GM21528 (cell line): ENCODE measurements around the gene GRB14.

Experiments used
- ATAC-seq: cut with Tn5 transposase; IDR thresholded peaks from one replicate; pipeline ENCODE4 v1.9.1; 2021; ENCODE audit warnings: mild to moderate bottlenecking, moderate library complexity; ENCODE audit not compliant: unreplicated experiment, low FRiP score

Gene GRB14

GRCh38 chr2:164617466-164617865 lies 3.8 kb downstream of the GRB14 start:
- ATAC-seq: no peak

GRCh38 chr2:164613321-164613982 lies 7.8 kb downstream of the GRB14 start:
- no peak for ATAC-seq

- ATAC-seq: no peak
Observed at GRCh38 chr2:164609790-164610189, 11.5 kb downstream of the GRB14 start.

- no peak for ATAC-seq
Observed at GRCh38 chr2:164606557-164606956, 14.7 kb downstream of the GRB14 start.

- no peak for ATAC-seq
Observed at GRCh38 chr2:164605295-164605694, 16.0 kb downstream of the GRB14 start.

GRCh38 chr2:164600763-164601162 lies 20.5 kb downstream of the GRB14 start:
- ATAC-seq: no peak

GRCh38 chr2:164599954-164600589 lies 21.2 kb downstream of the GRB14 start:
- peak; percentile 98 for ATAC-seq

- ATAC-seq: no peak
Observed at GRCh38 chr2:164597983-164598382, 23.3 kb downstream of the GRB14 start.

GRCh38 chr2:164595031-164595430 lies 26.3 kb downstream of the GRB14 start:
- ATAC-seq: no peak

GRCh38 chr2:164593959-164594358 lies 27.3 kb downstream of the GRB14 start:
- ATAC-seq: no peak

- no peak for ATAC-seq
Observed at GRCh38 chr2:164593541-164593940, 27.7 kb downstream of the GRB14 start.

- no peak for ATAC-seq
Observed at GRCh38 chr2:164589522-164589921, 31.8 kb downstream of the GRB14 start.

GRCh38 chr2:164581050-164581449 lies 40.2 kb downstream of the GRB14 start:
- ATAC-seq: no peak

GRCh38 chr2:164574931-164575330 lies 46.4 kb downstream of the GRB14 start:
- ATAC-seq: no peak

- ATAC-seq: no peak
Observed at GRCh38 chr2:164570475-164570874, 50.8 kb downstream of the GRB14 start.

- no peak for ATAC-seq
Observed at GRCh38 chr2:164569378-164569777, 51.9 kb downstream of the GRB14 start.

GRCh38 chr2:164568317-164568716 lies 53.0 kb downstream of the GRB14 start:
- no peak for ATAC-seq

GRCh38 chr2:164567335-164567989 lies 53.8 kb downstream of the GRB14 start:
- ATAC-seq: no peak

GRCh38 chr2:164565359-164565758 lies 55.9 kb downstream of the GRB14 start:
- no peak for ATAC-seq

GRCh38 chr2:164562666-164563065 lies 58.6 kb downstream of the GRB14 start:
- no peak for ATAC-seq

- ATAC-seq: no peak
Observed at GRCh38 chr2:164561991-164562390, 59.3 kb downstream of the GRB14 start.

GRCh38 chr2:164561416-164561815 lies 59.9 kb downstream of the GRB14 start:
- ATAC-seq: no peak
